Mesendoderm (in vitro differentiated cells): ENCODE measurements around the gene MFSD6.

Experiments
- DNase-seq: peaks from one replicate; pipeline ENCODE4 v3.0.0; 2013
- H2AK5ac ChIP-seq: 2 replicates; pipeline ENCODE4 v1.6.1; 2013; ENCODE audit warnings: low read length, inconsistent platforms
- H2BK120ac ChIP-seq: 2 replicates; pipeline ENCODE4 v1.6.1; 2013; ENCODE audit warnings: low read depth, mild to moderate bottlenecking, low read length, moderate library complexity, mixed read lengths
- H2BK15ac ChIP-seq: replicated peaks from 2 replicates; pipeline ENCODE4 v1.6.1; 2013; ENCODE audit warnings: low read depth, mild to moderate bottlenecking, moderate library complexity
- H2BK5ac ChIP-seq: 2 replicates; pipeline ENCODE4 v1.6.1; 2013; ENCODE audit warnings: low read length, inconsistent platforms
- H3K18ac ChIP-seq: 2 replicates; pipeline ENCODE4 v1.6.1; 2013; ENCODE audit warnings: mild to moderate bottlenecking, low read length, mixed read lengths
- H3K23ac ChIP-seq: one replicate; pipeline ENCODE4 v1.6.1; 2013; ENCODE audit warnings: low read length
- H3K27ac ChIP-seq: 2 replicates; pipeline ENCODE4 v1.5.1; 2013; ENCODE audit warnings: low read depth, mild to moderate bottlenecking, inconsistent platforms, low read length, moderate library complexity
- H3K27me3 ChIP-seq: 2 replicates; pipeline ENCODE4 v1.6.1; 2013; ENCODE audit warnings: low read length, control low read depth, mild to moderate bottlenecking, inconsistent platforms; ENCODE audit not compliant: insufficient read depth, poor library complexity
- H3K36me3 ChIP-seq: 2 replicates; pipeline ENCODE4 v1.6.1; 2013; ENCODE audit warnings: low read length, inconsistent platforms; ENCODE audit not compliant: control insufficient read depth, insufficient read depth
- H3K4ac ChIP-seq: one replicate; pipeline ENCODE4 v1.6.1; 2013; ENCODE audit warnings: low read depth, mild to moderate bottlenecking, low read length, moderate library complexity
- H3K4me1 ChIP-seq: 2 replicates; pipeline ENCODE4 v1.6.1; 2013; ENCODE audit warnings: low read depth, low read length, inconsistent platforms; ENCODE audit not compliant: control insufficient read depth
- H3K4me2 ChIP-seq: 2 replicates; pipeline ENCODE4 v1.6.1; 2013; ENCODE audit warnings: low read length
- H3K4me3 ChIP-seq: 2 replicates; pipeline ENCODE4 v1.5.1; 2013; ENCODE audit warnings: mild to moderate bottlenecking, low read length
- H3K56ac ChIP-seq: one replicate; pipeline ENCODE4 v1.6.1; 2013; ENCODE audit warnings: low read length
- H3K79me1 ChIP-seq: 2 replicates; pipeline ENCODE4 v1.6.1; 2013; ENCODE audit warnings: low read length, inconsistent platforms
- H3K79me2 ChIP-seq: 2 replicates; pipeline ENCODE4 v1.6.1; 2013; ENCODE audit warnings: mild to moderate bottlenecking, low read length; ENCODE audit not compliant: control insufficient read depth, insufficient read depth
- H3K9ac ChIP-seq: 2 replicates; pipeline ENCODE4 v1.6.1; 2013; ENCODE audit warnings: low read length, inconsistent platforms
- H4K5ac ChIP-seq: one replicate; pipeline ENCODE4 v1.6.1; 2013; ENCODE audit warnings: low read length
- H4K8ac ChIP-seq: one replicate; pipeline ENCODE4 v1.6.1; 2013; ENCODE audit warnings: low read depth, mild to moderate bottlenecking, control low read depth, low read length, moderate library complexity
- WGBS: extraction: QIAGEN DNeasy Blood & Tissue Kit; methylation state at CpG from one replicate; pipeline ENCODE4 v1.1.7; 2013; ENCODE audit warnings: low lambda C conversion rate, missing lambda C conversion rate; ENCODE audit not compliant: insufficient coverage; ENCODE audit errors: extremely low coverage; 5-methylcytosine and 5-hydroxymethylcytosine counted together

MFSD6 gene

GRCh38 chr2:190528521-190529001, 120.4 kb downstream of the MFSD6 start:
- H3K23ac ChIP-seq = no peak overlapping the region
- no peak overlapping the region for H3K9ac ChIP-seq
- H3K18ac ChIP-seq = peak overlapping the region; percentile 89
- peak overlapping the region; percentile 11 for H3K56ac ChIP-seq
- no peak overlapping the region for H3K4me3 ChIP-seq
- no peak overlapping the region for H3K4ac ChIP-seq
- no peak overlapping the region for H2AK5ac ChIP-seq
- no CpG with 5 or more reads among the region's 1 CpG for WGBS
- no peak overlapping the region for H2BK120ac ChIP-seq
- H3K79me1 ChIP-seq = no peaks in the 10 kb centered on the region
- H3K36me3 ChIP-seq = no peaks in the 10 kb centered on the region
- H3K79me2 ChIP-seq = no peaks in the 10 kb centered on the region
- no peak overlapping the region for H4K8ac ChIP-seq
- H4K5ac ChIP-seq = no peak overlapping the region
- H3K4me1 ChIP-seq = peaks cover 3% of the 10 kb centered on the region
- no peaks in the 10 kb centered on the region for H3K27me3 ChIP-seq
- no peak overlapping the region for H3K27ac ChIP-seq
- no peak overlapping the region for H3K4me2 ChIP-seq
- no peak overlapping the region for H2BK15ac ChIP-seq
- H2BK5ac ChIP-seq = no peak overlapping the region
- DNase-seq = no peak

- no peaks in the 10 kb centered on the region for H3K79me2 ChIP-seq
- no peaks in the 10 kb centered on the region for H3K36me3 ChIP-seq
- H3K4me1 ChIP-seq = peaks cover 5% of the 10 kb centered on the region
- no peak overlapping the region for H3K56ac ChIP-seq
- H3K23ac ChIP-seq = no peak overlapping the region
- H3K4me2 ChIP-seq = no peak overlapping the region
- H4K5ac ChIP-seq = no peak overlapping the region
- no peak overlapping the region for H2BK15ac ChIP-seq
- H3K4ac ChIP-seq = no peak overlapping the region
- H4K8ac ChIP-seq = no peak overlapping the region
- WGBS = no CpG with 5 or more reads among the region's 3 CpGs
- H3K18ac ChIP-seq = no peak overlapping the region
- no peak overlapping the region for H3K27ac ChIP-seq
- no peak overlapping the region for H3K9ac ChIP-seq
- no peaks in the 10 kb centered on the region for H3K27me3 ChIP-seq
- H2AK5ac ChIP-seq = no peak overlapping the region
- no peak for DNase-seq
- no peaks in the 10 kb centered on the region for H3K79me1 ChIP-seq
- no peak overlapping the region for H2BK5ac ChIP-seq
- H3K4me3 ChIP-seq = no peak overlapping the region
- no peak overlapping the region for H2BK120ac ChIP-seq
These were observed 121.5 kb downstream of the MFSD6 start for GRCh38 chr2:190529486-190530247.

- no peak overlapping the region for H2BK5ac ChIP-seq
- H3K4ac ChIP-seq = no peak overlapping the region
- no peak overlapping the region for H2BK120ac ChIP-seq
- H3K27ac ChIP-seq = no peak overlapping the region
- H3K4me1 ChIP-seq = peaks cover 5% of the 10 kb centered on the region
- H2BK15ac ChIP-seq = no peak overlapping the region
- no peak overlapping the region for H4K8ac ChIP-seq
- no peaks in the 10 kb centered on the region for H3K36me3 ChIP-seq
- H4K5ac ChIP-seq = no peak overlapping the region
- H3K79me1 ChIP-seq = no peaks in the 10 kb centered on the region
- DNase-seq = no peak
- H3K56ac ChIP-seq = no peak overlapping the region
- no peak overlapping the region for H3K4me2 ChIP-seq
- H2AK5ac ChIP-seq = no peak overlapping the region
- WGBS = no CpG with 5 or more reads among the region's 6 CpGs
- no peak overlapping the region for H3K18ac ChIP-seq
- H3K79me2 ChIP-seq = no peaks in the 10 kb centered on the region
- no peak overlapping the region for H3K23ac ChIP-seq
- no peaks in the 10 kb centered on the region for H3K27me3 ChIP-seq
- no peak overlapping the region for H3K4me3 ChIP-seq
- no peak overlapping the region for H3K9ac ChIP-seq
These were observed 122.2 kb downstream of the MFSD6 start for GRCh38 chr2:190530248-190530900.

GRCh38 chr2:190532581-190532980, 124.4 kb downstream of the MFSD6 start:
- H3K79me2 ChIP-seq = no peaks in the 10 kb centered on the region
- H2BK5ac ChIP-seq = no peak overlapping the region
- H3K4ac ChIP-seq = no peak overlapping the region
- no peak overlapping the region for H3K4me2 ChIP-seq
- H3K79me1 ChIP-seq = no peaks in the 10 kb centered on the region
- no peak overlapping the region for H3K56ac ChIP-seq
- no peak overlapping the region for H3K4me3 ChIP-seq
- no peak for DNase-seq
- peaks cover 9% of the 10 kb centered on the region for H3K4me1 ChIP-seq
- no peak overlapping the region for H2BK120ac ChIP-seq
- H2BK15ac ChIP-seq = no peak overlapping the region
- H4K5ac ChIP-seq = no peak overlapping the region
- H3K9ac ChIP-seq = no peak overlapping the region
- no peak overlapping the region for H3K27ac ChIP-seq
- H4K8ac ChIP-seq = no peak overlapping the region
- WGBS = no CpG with 5 or more reads among the region's 4 CpGs
- no peaks in the 10 kb centered on the region for H3K36me3 ChIP-seq
- no peak overlapping the region for H2AK5ac ChIP-seq
- H3K18ac ChIP-seq = no peak overlapping the region
- H3K27me3 ChIP-seq = no peaks in the 10 kb centered on the region
- H3K23ac ChIP-seq = no peak overlapping the region

GRCh38 chr2:190533175-190533967, 125.2 kb downstream of the MFSD6 start:
- Histone ChIP-seq H3K36me3 (no peaks in the 10 kb centered on the region), H3K79me1 (no peaks in the 10 kb centered on the region), H4K8ac (no peak overlapping the region), H2BK15ac (no peak overlapping the region), H3K27me3 (no peaks in the 10 kb centered on the region), H2BK5ac (no peak overlapping the region), H3K79me2 (no peaks in the 10 kb centered on the region), H3K27ac (no peak overlapping the region), H3K4me1 (peaks cover 6% of the 10 kb centered on the region), H3K23ac (no peak overlapping the region), H3K56ac (peak overlapping the region; percentile 92), H2AK5ac (no peak overlapping the region), H3K4me3 (no peak overlapping the region), H3K9ac (peak overlapping the region; percentile 88), H3K18ac (no peak overlapping the region), H3K4me2 (no peak overlapping the region), H2BK120ac (no peak overlapping the region), H4K5ac (no peak overlapping the region), H3K4ac (no peak overlapping the region)
- no peak for DNase-seq
- no CpG with 5 or more reads among the region's 10 CpGs for WGBS
